ENCODE results near the gene FOXP4. TPM values are rescaled to one million over a fixed set of nuclear protein-coding genes. Genes with fewer than 3 reads are reported as not detected.

The FOXP4 gene
- polyA plus RNA-seq, 2 of the 4 experiments (the other 2 are of a cell fraction): 2.6 to 14.2 TPM

GRCh38 chr6:41563060-41563776 is 17.0 kb downstream of the FOXP4 start:
- no peak for ATAC-seq
- no peak overlapping the region for H3K4me3 ChIP-seq
- POLR2A ChIA-PET: no interaction called here
- no peak overlapping the region for H3K4me2 ChIP-seq
- CTCF ChIA-PET: interaction anchor here (1.0 kb wide), 1 partner anchor 28 kb away, joined by 3 read pairs; no protein-coding TSS in a partner anchor
- no peak overlapping the region for H3K27ac ChIP-seq
- peaks cover under 1% of the 10 kb centered on the region; the same call in 2 of the 3 replicates for H3K4me1 ChIP-seq
- H3K9me3 ChIP-seq: no peaks in the 10 kb centered on the region
- TF ChIP-seq ZSCAN20 (CRISPR knock-in tag; IDR thresholded peaks at IDR 0.05): no peak
- TF ChIP-seq NFE2L2 (conservative IDR thresholded peaks at IDR 0.05; ENCODE audit: low read length): no peak
- no peak for TF ChIP-seq E2F6 (IDR thresholded peaks at IDR 0.05; ENCODE audit: borderline replicate concordance, low read depth)
- TF ChIP-seq FOSL2 (IDR thresholded peaks at IDR 0.05): no peak
- no peak for TF ChIP-seq FOSL2 (CRISPR knock-in tag; IDR thresholded peaks at IDR 0.05)
- TF ChIP-seq EHF (CRISPR knock-in tag; IDR thresholded peaks at IDR 0.05): no peak
- no peak for TF ChIP-seq NPAS2 (CRISPR knock-in tag; IDR thresholded peaks at IDR 0.05; ENCODE audit: borderline replicate concordance)
- no peak for TF ChIP-seq SMC3 (IDR thresholded peaks at IDR 0.05)
- TF ChIP-seq RARB (CRISPR knock-in tag; IDR thresholded peaks at IDR 0.05): no peak
- no peak for TF ChIP-seq JUN (IDR thresholded peaks at IDR 0.05)
- no peak for TF ChIP-seq TFCP2L1 (CRISPR knock-in tag; IDR thresholded peaks at IDR 0.05)
- no peak for TF ChIP-seq ZC3H11A (IDR thresholded peaks at IDR 0.05)
- FAIRE-seq: no peak
- 94% methylated on average over 8 of the region's 8 CpGs for WGBS (ENCODE audit: missing lambda C conversion rate)
- DNase-seq (ENCODE audit: low read depth in 1 of 2, low spot score in 1 of 2): no peak

GRCh38 chr6:41564448-41565142 is 18.4 kb downstream of the FOXP4 start:
- DNase-seq (ENCODE audit: low read depth in 1 of 2, low spot score in 1 of 2) (no peak), ATAC-seq (no peak), FAIRE-seq (no peak)
- peaks cover 15% of the 10 kb centered on the region; the same call in 2 of the 3 replicates for H3K4me1 ChIP-seq
- WGBS (ENCODE audit: missing lambda C conversion rate): 87% methylated on average over 5 of the region's 5 CpGs
- no peak overlapping the region for H3K4me3 ChIP-seq
- no peaks in the 10 kb centered on the region for H3K9me3 ChIP-seq
- TF ChIP-seq MAZ (IDR thresholded peaks at IDR 0.05; ENCODE audit: borderline replicate concordance, low read depth, low read length): no peak
- TF ChIP-seq TFCP2L1 (CRISPR knock-in tag; IDR thresholded peaks at IDR 0.05): no peak
- TF ChIP-seq RFX5 (IDR thresholded peaks at IDR 0.05): no peak
- no peak for TF ChIP-seq FOSB (CRISPR knock-in tag; IDR thresholded peaks at IDR 0.05)
- no peak for TF ChIP-seq ZNF302 (CRISPR knock-in tag; IDR thresholded peaks at IDR 0.05)
- TF ChIP-seq CTCF (IDR thresholded peaks at IDR 0.05): no peak
- TF ChIP-seq GATA3 (IDR thresholded peaks at IDR 0.05; ENCODE audit: borderline replicate concordance): no peak
- TF ChIP-seq RNF2 (IDR thresholded peaks at IDR 0.05; ENCODE audit: borderline replicate concordance, low read depth): no peak
- TF ChIP-seq FOXS1 (CRISPR knock-in tag; IDR thresholded peaks at IDR 0.05): no peak
- ChIA-PET POLR2A (no interaction called here), CTCF (no interaction called here)
- no peak overlapping the region for H3K27ac ChIP-seq
- H3K4me2 ChIP-seq: no peak overlapping the region

- no peak for TF ChIP-seq CHD2 (IDR thresholded peaks at IDR 0.05; ENCODE audit: low read length, partially characterized antibody)
- no peak for TF ChIP-seq RNF2 (IDR thresholded peaks at IDR 0.05; ENCODE audit: borderline replicate concordance, low read depth)
- TF ChIP-seq BCL3 (IDR thresholded peaks at IDR 0.05): no peak
- TF ChIP-seq RARB (CRISPR knock-in tag; IDR thresholded peaks at IDR 0.05): no peak
- no peak for TF ChIP-seq RAD21 (conservative IDR thresholded peaks at IDR 0.05 in 1 of 2, IDR thresholded peaks at IDR 0.05 in 1 of 2)
- TF ChIP-seq MAX (IDR thresholded peaks at IDR 0.05): no peak
- no peak for TF ChIP-seq HDAC2 (IDR thresholded peaks at IDR 0.05)
- no peak overlapping the region for H3K4me3 ChIP-seq
- peaks cover 22% of the 10 kb centered on the region; the same call in 2 of the 3 replicates for H3K4me1 ChIP-seq
- WGBS (ENCODE audit: missing lambda C conversion rate): 93% methylated on average over 3 of the region's 13 CpGs
- CTCF ChIA-PET: no interaction called here
- POLR2A ChIA-PET: no interaction called here
- FAIRE-seq: no peak
- ATAC-seq: no peak
- no peak overlapping the region for H3K4me2 ChIP-seq
- H3K9me3 ChIP-seq: no peaks in the 10 kb centered on the region
- no peak for DNase-seq (ENCODE audit: low read depth in 1 of 2, low spot score in 1 of 2)
- H3K27ac ChIP-seq: no peak overlapping the region
These were observed 19.5 kb downstream of the FOXP4 start for GRCh38 chr6:41565701-41566100.

Measured in A549 (cell line).